Esophagus muscularis mucosa (tissue), 4 donors: ENCODE results near the gene SHOC1. TPM values are rescaled to one million over a fixed set of nuclear protein-coding genes. Genes with fewer than 3 reads are reported as not detected.

Experiments used
- DNase-seq: peaks from one replicate; pipeline ENCODE4 v3.0.0-alpha.2; 2017; ENCODE audit errors: extremely low spot score
- H3K27ac ChIP-seq, 4 donors: fragments of 200-600 bp; sonication (generic); replicated peaks in 1 of 4; 1 replicate in 3 of 4; 2 replicates in 1 of 4; pipeline ENCODE4 v1.5.1; 2016 to 2019; ENCODE audit warnings: mild to moderate bottlenecking in 1 of 4
- H3K27me3 ChIP-seq, 4 donors: fragments of 200-600 bp; sonication (generic); one replicate each; pipeline versions ENCODE4 v1.5.1 to v1.6.0; 2016 to 2019
- H3K36me3 ChIP-seq, 4 donors: fragments of 200-600 bp; sonication (generic); one replicate each; pipeline ENCODE4 v1.5.1; 2016 to 2019
- H3K4me1 ChIP-seq, 4 donors: fragments of 200-600 bp; sonication (generic); one replicate each; pipeline ENCODE4 v1.5.1; 2016 to 2019
- H3K4me3 ChIP-seq, 4 donors: fragments of 200-600 bp; sonication (generic); 1 replicate in 2 of 4; 2 replicates in 2 of 4; pipeline ENCODE4 v1.5.1; 2016 to 2019; ENCODE audit warnings: mild to moderate bottlenecking in 4 of 4, moderate library complexity in 1 of 4
- H3K9me3 ChIP-seq, 4 donors: fragments of 200-600 bp; sonication (generic); 1 replicate in 3 of 4; 2 replicates in 1 of 4; pipeline ENCODE4 v1.5.1; 2016 to 2019
- CTCF ChIP-seq, 3 experiments: fragments of 200-600 bp in 2 of 3; fragments of 450-650 bp in 1 of 3; sonication (generic) in 2 of 3; IDR thresholded peaks; one replicate each; pipeline ENCODE4 v1.5.1; 2017 to 2019; ENCODE audit warnings: antibody characterized with exemption in 3 of 3, mild to moderate bottlenecking in 2 of 3, moderate library complexity in 1 of 3
- EP300 ChIP-seq: sonication (generic); formaldehyde crosslinking; IDR thresholded peaks from one replicate; pipeline ENCODE4 v1.6.1; 2017; ENCODE audit warnings: antibody characterized with exemption
- POLR2A ChIP-seq: fragments of 450-650 bp; IDR thresholded peaks from one replicate; pipeline ENCODE4 v1.6.1; 2017; ENCODE audit warnings: antibody characterized with exemption, moderate library complexity, mild to moderate bottlenecking, low read depth
- POLR2AphosphoS5 ChIP-seq, 2 donors: sonication (generic); formaldehyde crosslinking; IDR thresholded peaks; one replicate each; pipeline ENCODE4 v1.6.1; 2017; ENCODE audit warnings: antibody characterized with exemption in 2 of 2
- WGBS: methylation state at CpG from one replicate; pipeline ENCODE4 v1.1.5; 2018; 5-methylcytosine and 5-hydroxymethylcytosine counted together
- intact Hi-C: fragments of 100-400 bp; cut with DNase I; formaldehyde crosslinking; loops from one replicate; pipeline ENCODE4 v1.15.1; 2023
- total RNA-seq, 4 donors: library from RNA; depleted of rRNA; stranded (reverse); fragments of >200 nt; gene quantifications; one replicate each; pipeline versions ENCODE4 v1.1.0 to v1.2.1, GENCODE V29; 2016

Gene SHOC1
- total RNA-seq, 4 donors from 2014 or later, result under 0.01 TPM; not detected in 3

GRCh38 chr9:111806259-111806658 lies 11.5 kb upstream of the SHOC1 start:
- TF ChIP-seq POLR2A, result no peak
- no peak for TF ChIP-seq EP300
- TF ChIP-seq CTCF (IDR thresholded peaks at IDR 0.05), result no peak
- TF ChIP-seq POLR2AphosphoS5 (IDR thresholded peaks at IDR 0.05), result no peak
- Histone ChIP-seq H3K4me1 (no peaks in the 10 kb centered on the region), H3K9me3 (no peaks in the 10 kb centered on the region), H3K36me3 (no peaks in the 10 kb centered on the region), H3K27me3 (no peaks in the 10 kb centered on the region), H3K4me3 (no peak overlapping the region), H3K27ac (no peak overlapping the region)
- 74% methylated on average over 2 of the region's 2 CpGs for WGBS
- intact Hi-C loops, result no loop called here
- no peak for DNase-seq

DNA sequence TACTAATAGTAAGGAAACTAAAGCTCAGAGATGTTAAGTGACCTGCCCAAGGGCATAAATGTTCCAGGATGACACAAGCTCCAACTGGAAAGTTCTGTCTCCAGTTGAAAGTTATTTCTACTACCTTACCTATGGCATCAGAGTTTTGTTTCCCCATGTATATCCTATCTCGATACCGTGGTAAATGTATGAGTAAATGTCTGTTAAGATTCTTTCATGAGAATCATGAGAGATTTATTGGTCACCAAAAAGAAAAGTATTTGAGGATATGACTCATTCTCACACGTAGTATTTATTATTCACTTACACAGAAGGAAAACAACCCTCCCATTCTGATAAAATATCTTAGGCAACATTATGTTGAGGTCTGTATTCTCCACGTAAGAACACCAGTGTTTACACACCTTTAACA lies 11.1 kb upstream of the SHOC1 start:
- Histone ChIP-seq H3K27me3 (no peaks in the 10 kb centered on the region), H3K27ac (no peak overlapping the region), H3K4me1 (no peaks in the 10 kb centered on the region), H3K9me3 (no peaks in the 10 kb centered on the region), H3K36me3 (no peaks in the 10 kb centered on the region), H3K4me3 (no peak overlapping the region)
- TF ChIP-seq POLR2AphosphoS5 (IDR thresholded peaks at IDR 0.05) (no peak), EP300 (no peak), CTCF (IDR thresholded peaks at IDR 0.05) (no peak), POLR2A (no peak)
- DNase-seq, result no peak
- intact Hi-C loops, result no loop called here
- 66% methylated on average over 4 of the region's 4 CpGs for WGBS

GRCh38 chr9:111805262-111805661 lies 10.5 kb upstream of the SHOC1 start:
- TF ChIP-seq POLR2A (no peak), EP300 (no peak), CTCF (IDR thresholded peaks at IDR 0.05) (no peak), POLR2AphosphoS5 (IDR thresholded peaks at IDR 0.05) (no peak)
- intact Hi-C loops, result no loop called here
- WGBS, result 96% methylated on average over 2 of the region's 2 CpGs

DNA sequence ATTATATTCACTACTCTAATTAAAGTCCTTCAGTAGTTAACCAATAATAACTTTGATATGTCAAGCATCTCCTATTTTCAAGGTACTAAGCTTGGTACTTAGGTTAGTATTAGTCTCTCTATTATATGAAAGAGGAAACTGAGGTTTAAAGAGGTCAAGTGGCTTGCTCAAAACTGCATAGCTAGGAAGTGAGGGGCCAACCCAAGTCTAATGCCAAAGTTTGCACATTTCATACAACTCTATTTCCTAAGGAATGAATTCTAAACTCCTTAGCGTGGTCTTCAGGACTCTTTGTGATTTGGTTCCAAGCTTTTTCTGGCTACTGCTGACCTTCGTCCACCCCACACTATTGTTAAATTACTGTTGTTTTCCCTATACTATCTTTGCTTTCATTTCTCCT lies 9.9 kb upstream of the SHOC1 start:
- no peaks in the 10 kb centered on the region for H3K4me1 ChIP-seq
- TF ChIP-seq CTCF (IDR thresholded peaks at IDR 0.05) (no peak), POLR2A (no peak), EP300 (no peak), POLR2AphosphoS5 (IDR thresholded peaks at IDR 0.05) (no peak)
- no peak overlapping the region for H3K27ac ChIP-seq
- no peak overlapping the region for H3K4me3 ChIP-seq
- no peak for DNase-seq
- intact Hi-C loops, result no loop called here
- H3K36me3 ChIP-seq, result no peaks in the 10 kb centered on the region
- no peaks in the 10 kb centered on the region for H3K9me3 ChIP-seq
- no peaks in the 10 kb centered on the region for H3K27me3 ChIP-seq
- 88% methylated on average over 2 of the region's 2 CpGs for WGBS

More at GRCh38 chr9:111805262-111805661, 10.5 kb upstream of the SHOC1 start:
- no peak for DNase-seq
- H3K27me3 ChIP-seq, result no peaks in the 10 kb centered on the region
- no peak overlapping the region for H3K4me3 ChIP-seq
- no peaks in the 10 kb centered on the region for H3K9me3 ChIP-seq
- no peak overlapping the region for H3K27ac ChIP-seq
- H3K36me3 ChIP-seq, result no peaks in the 10 kb centered on the region
- H3K4me1 ChIP-seq, result no peaks in the 10 kb centered on the region

GRCh38 chr9:111803924-111804323 lies 9.2 kb upstream of the SHOC1 start:
- H3K4me3 ChIP-seq, result no peak overlapping the region
- no peaks in the 10 kb centered on the region for H3K27me3 ChIP-seq
- H3K4me1 ChIP-seq, result no peaks in the 10 kb centered on the region
- H3K36me3 ChIP-seq, result no peaks in the 10 kb centered on the region
- TF ChIP-seq EP300 (no peak), POLR2AphosphoS5 (IDR thresholded peaks at IDR 0.05) (no peak), POLR2A (no peak), CTCF (IDR thresholded peaks at IDR 0.05) (no peak)
- intact Hi-C loops, result no loop called here
- no peak overlapping the region for H3K27ac ChIP-seq
- 87% methylated on average over 3 of the region's 3 CpGs for WGBS
- H3K9me3 ChIP-seq, result no peaks in the 10 kb centered on the region
- DNase-seq, result no peak
